GM13977 (cell line): ENCODE results near the gene KL.

Experiments used
- DNase-seq: peaks from one replicate; pipeline ENCODE4 v3.0.0; 2012; ENCODE audit warnings: low spot score
- CTCF ChIP-seq: IDR thresholded peaks from 2 replicates; pipeline ENCODE4 v1.5.1; 2012; ENCODE audit warnings: mild to moderate bottlenecking, control low read depth; ENCODE audit not compliant: insufficient read depth; ENCODE audit errors: extremely low read depth, missing control alignments
- in situ Hi-C: fragments of 300-500 bp; cut with MboI; formaldehyde crosslinking; loops from one replicate; pipeline ENCODE4 v1.12.0; 2022; ENCODE audit warnings: low sequenced_read_pairs, low pct_unique_long_range_greater_than_20kb, mixed read lengths, inconsistent platforms; ENCODE audit not compliant: unreplicated experiment

The KL gene

GRCh38 chr13:33031277-33031676, 15.1 kb downstream of the KL start:
- TF ChIP-seq CTCF = no peak
- DNase-seq = no peak
- in situ Hi-C loops = no loop called here

- TF ChIP-seq CTCF = no peak
- no peak for DNase-seq
- in situ Hi-C loops = no loop called here
Observed at GRCh38 chr13:33032037-33032625, 15.9 kb downstream of the KL start.

- DNase-seq = no peak
- no peak for TF ChIP-seq CTCF
- in situ Hi-C loops = no loop called here
Observed at GRCh38 chr13:33033051-33033812, 17.0 kb downstream of the KL start.

- no peak for DNase-seq
- in situ Hi-C loops = no loop called here
- TF ChIP-seq CTCF = no peak
Observed at GRCh38 chr13:33033986-33034385, 17.8 kb downstream of the KL start.

GRCh38 chr13:33034882-33035520, 18.8 kb downstream of the KL start:
- in situ Hi-C loops = no loop called here
- no peak for DNase-seq
- TF ChIP-seq CTCF = no peak

GRCh38 chr13:33037673-33038072, 21.4 kb downstream of the KL start:
- no peak for TF ChIP-seq CTCF
- no peak for DNase-seq
- in situ Hi-C loops = no loop called here
